A549 (cell line): ENCODE data around the gene ADAMTS12. TPM values are rescaled to one million over a fixed set of nuclear protein-coding genes. Genes with fewer than 3 reads are reported as not detected.

Experiments
- ATAC-seq, 2 experiments: fragments of 200-7000 bp in 1 of 2; fragments of >200 bp in 1 of 2; cut with Nextera tagmentation in 1 of 2; cut with Tn5 transposase in 1 of 2; 3 replicates each; pipeline versions ENCODE4 v1.8.0 to v1.9.1; 2018 to 2020; ENCODE audit warnings: mild to moderate bottlenecking in 1 of 2, moderate library complexity in 1 of 2
- CTCF ChIA-PET: fragments of 300-600 bp; sonication (Branson Sonifier 250); formaldehyde crosslinking; extraction: SDS; loops from one replicate; lab custom pipeline; 2021; ENCODE audit warnings: antibody characterized with exemption, inconsistent platforms; lab: Yijun Ruan, JAX
- POLR2A ChIA-PET: fragments of 350-600 bp; formaldehyde crosslinking; extraction: SDS; loops from one replicate; lab custom pipeline; 2021; ENCODE audit warnings: antibody characterized with exemption, inconsistent platforms; lab: Yijun Ruan, JAX
- DNase-seq, 2 experiments: peaks; one replicate each; pipeline versions ENCODE4 v3.0.0 to v3.0.0-alpha.2; 2011 to 2016; ENCODE audit warnings: low read depth in 1 of 2, low spot score in 1 of 2
- FAIRE-seq: peaks from 2 replicates; lab custom pipeline; 2011; peaks lifted over from hg19 to GRCh38; lab: Jason Lieb, UNC
- H3K27ac ChIP-seq, 2 experiments: fragments of >200 bp; sonication (Bioruptor Twin); formaldehyde crosslinking; 3 replicates each; pipeline ENCODE4 v1.5.1; 2016 to 2017
- H3K4me1 ChIP-seq: fragments of >200 bp; sonication (Bioruptor Twin); formaldehyde crosslinking; 3 replicates; pipeline ENCODE4 v1.6.1; 2016
- H3K4me2 ChIP-seq: fragments of >200 bp; sonication (Bioruptor Twin); formaldehyde crosslinking; 3 replicates; pipeline ENCODE4 v1.6.1; 2016
- H3K4me3 ChIP-seq: fragments of >200 bp; sonication (Bioruptor Twin); formaldehyde crosslinking; 3 replicates; pipeline ENCODE4 v1.5.1; 2016
- H3K9me3 ChIP-seq: fragments of >200 bp; sonication (Bioruptor Twin); formaldehyde crosslinking; 3 replicates; pipeline ENCODE4 v1.6.1; 2016
- CEBPB ChIP-seq, 2 experiments: fragments of >200 bp in 1 of 2; sonication (Bioruptor Twin) in 1 of 2; formaldehyde crosslinking in 1 of 2; IDR thresholded peaks; 2 replicates each; pipeline ENCODE4 v1.6.1; 2012 to 2016
- CHD2 ChIP-seq: fragments of 150-350 bp; IDR thresholded peaks from 2 replicates; pipeline ENCODE4 v1.6.1; 2014; ENCODE audit warnings: low read length; ENCODE audit not compliant: partially characterized antibody
- EP300 ChIP-seq, 2 experiments: fragments of >200 bp; sonication (Bioruptor Twin); formaldehyde crosslinking; IDR thresholded peaks; 2 replicates in 1 of 2; 3 replicates in 1 of 2; pipeline ENCODE4 v1.6.1; 2016 to 2017
- HOXB13 ChIP-seq: fragments of 250-450 bp; sonication (Bioruptor Pico); IDR thresholded peaks from 2 replicates; pipeline ENCODE4 v1.5.0; 2020; ENCODE audit warnings: low read depth, mild to moderate bottlenecking, moderate library complexity
- HOXB5 ChIP-seq: fragments of 250-450 bp; sonication (Bioruptor Pico); IDR thresholded peaks from 2 replicates; pipeline ENCODE4 v1.5.0; 2020; ENCODE audit warnings: mild to moderate bottlenecking, moderate library complexity
- JUN ChIP-seq, 2 experiments: fragments of >200 bp; sonication (Bioruptor Twin); formaldehyde crosslinking; IDR thresholded peaks; 2 replicates in 1 of 2; 3 replicates in 1 of 2; pipeline ENCODE4 v1.6.1; 2016 to 2017
- KDM5A ChIP-seq: fragments of 200-600 bp; sonication (generic); IDR thresholded peaks from 2 replicates; pipeline ENCODE4 v1.6.1; 2016; ENCODE audit warnings: antibody characterized with exemption, mild to moderate bottlenecking
- NFE2L2 ChIP-seq: fragments of 150-350 bp; conservative IDR thresholded peaks from 2 replicates; pipeline ENCODE4 v1.6.1; 2014; ENCODE audit warnings: low read length
- NR3C1 ChIP-seq: fragments of >200 bp; sonication (Bioruptor Twin); formaldehyde crosslinking; IDR thresholded peaks from 3 replicates; pipeline ENCODE4 v1.6.1; 2017
- PHF8 ChIP-seq: fragments of 200-600 bp; sonication (generic); IDR thresholded peaks from 2 replicates; pipeline ENCODE4 v1.6.1; 2016; ENCODE audit warnings: low read depth, mild to moderate bottlenecking, antibody characterized with exemption, moderate library complexity, borderline replicate concordance
- RCOR1 ChIP-seq: fragments of 150-350 bp; IDR thresholded peaks from 2 replicates; pipeline ENCODE4 v1.6.1; 2014; ENCODE audit warnings: antibody characterized with exemption, low read length, low read depth
- TFCP2L1 ChIP-seq: fragments of 250-450 bp; sonication (Bioruptor Pico); IDR thresholded peaks from 2 replicates; pipeline ENCODE4 v1.5.0; 2021; ENCODE audit warnings: mild to moderate bottlenecking
- TP53 ChIP-seq: fragments of 250-450 bp; sonication (Bioruptor Pico); IDR thresholded peaks from 2 replicates; pipeline ENCODE4 v1.5.0; 2021; ENCODE audit warnings: mild to moderate bottlenecking, moderate library complexity
- ZFP36 ChIP-seq: fragments of 450-650 bp; IDR thresholded peaks from 2 replicates; pipeline ENCODE4 v1.6.1; 2014; ENCODE audit warnings: borderline replicate concordance; ENCODE audit not compliant: partially characterized antibody
- ZSCAN20 ChIP-seq: fragments of 250-450 bp; sonication (Bioruptor Pico); IDR thresholded peaks from 2 replicates; pipeline ENCODE4 v1.8.0; 2022; ENCODE audit warnings: mild to moderate bottlenecking, moderate library complexity
- WGBS: methylation state at CpG from one replicate; pipeline ENCODE4 v1.1.6; 2017; ENCODE audit errors: missing lambda C conversion rate; 5-methylcytosine and 5-hydroxymethylcytosine counted together
- polyA plus RNA-seq, 4 experiments: library from polyadenylated mRNA; depleted of rRNA in 3 of 4; stranded (reverse); fragments of >200 nt; fragmentation: RNase III in 1 of 4; extraction: RNeasy Plus Mini Kit Qiagen cat#74134 plus additional on column Dnase treatment in 1 of 4; gene quantifications; 2 replicates in 3 of 4; 3 replicates in 1 of 4; pipeline ENCODE4 v1.2.3, GENCODE V29; 2011 to 2017
- TF ChIP-seq, protein P1 (sequence below): fragments of 250-450 bp; sonication (Bioruptor Pico); IDR thresholded peaks from 2 replicates; pipeline ENCODE4 v1.5.0; 2020; ENCODE audit warnings: low read depth, mild to moderate bottlenecking, moderate library complexity
- TF ChIP-seq, protein P2 (sequence below): fragments of 250-450 bp; sonication (Bioruptor Pico); IDR thresholded peaks from 2 replicates; pipeline ENCODE4 v1.5.0; 2021; ENCODE audit warnings: mild to moderate bottlenecking, moderate library complexity, borderline replicate concordance
- TF ChIP-seq, protein P3 (sequence below): IDR thresholded peaks from 2 replicates; pipeline ENCODE4 v1.6.1; 2012; ENCODE audit warnings: low read depth, borderline replicate concordance
- TF ChIP-seq, protein P4 (sequence below): fragments of >200 bp; sonication (Bioruptor Twin); formaldehyde crosslinking; IDR thresholded peaks from 2 replicates; pipeline ENCODE4 v1.6.1; 2016
- TF ChIP-seq, protein P5 (sequence below): fragments of >200 bp; sonication (Bioruptor Twin); formaldehyde crosslinking; IDR thresholded peaks from 3 replicates; pipeline ENCODE4 v1.6.1; 2016
- TF ChIP-seq, protein P6 (sequence below): IDR thresholded peaks from 2 replicates; pipeline ENCODE4 v1.6.1; 2012

ADAMTS12 gene
- polyA plus RNA-seq, 2 of the 4 experiments (the other 2 are of a cell fraction) = 4.8 to 6.8 TPM

DNA sequence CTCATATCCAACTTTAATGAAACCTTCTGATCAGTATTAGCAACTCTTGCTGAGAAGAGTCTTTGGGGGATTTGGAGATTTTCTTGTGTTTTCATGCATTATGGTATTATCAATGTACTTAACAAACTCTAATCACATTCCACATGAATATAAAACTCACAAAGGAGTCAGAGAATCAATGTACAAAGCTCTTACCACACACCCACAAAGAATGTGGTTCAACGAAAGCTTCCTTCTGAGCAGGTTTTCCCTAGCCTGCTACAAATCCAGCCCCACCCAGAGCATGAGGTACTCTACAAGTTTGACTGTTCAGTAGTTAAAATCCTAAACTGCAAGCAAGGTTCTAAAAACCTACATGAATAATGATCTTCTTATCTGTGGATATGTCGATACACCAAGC is 240.9 kb downstream of the ADAMTS12 start:
- Histone ChIP-seq H3K27ac (peak overlapping the region in 1 of 2 experiments; percentile 42; a peak in 2 of 6 replicates), H3K9me3 (no peaks in the 10 kb centered on the region)
- no peak for DNase-seq
- WGBS = 56% methylated on average over 2 of the region's 2 CpGs
- TF ChIP-seq HOXB13 (CRISPR knock-in tag) (no peak), CEBPB (IDR thresholded peaks at IDR 0.05) (no peak), ZSCAN20 (no peak), PHF8 (no peak)
- TF ChIP-seq, all 56 proteins: peak for 0
- Histone ChIP-seq H3K4me1 (peaks cover 15% of the 10 kb centered on the region; the same call in 2 of the 3 replicates), H3K4me3 (no peak overlapping the region), H3K4me2 (no peak overlapping the region)
- CTCF ChIA-PET = interaction anchor here (1.4 kb wide), 1 partner anchor 9 kb away, joined by 5 read pairs; no protein-coding TSS in a partner anchor
- ATAC-seq (no peak), FAIRE-seq (no peak)
- POLR2A ChIA-PET = no interaction called here

DNA sequence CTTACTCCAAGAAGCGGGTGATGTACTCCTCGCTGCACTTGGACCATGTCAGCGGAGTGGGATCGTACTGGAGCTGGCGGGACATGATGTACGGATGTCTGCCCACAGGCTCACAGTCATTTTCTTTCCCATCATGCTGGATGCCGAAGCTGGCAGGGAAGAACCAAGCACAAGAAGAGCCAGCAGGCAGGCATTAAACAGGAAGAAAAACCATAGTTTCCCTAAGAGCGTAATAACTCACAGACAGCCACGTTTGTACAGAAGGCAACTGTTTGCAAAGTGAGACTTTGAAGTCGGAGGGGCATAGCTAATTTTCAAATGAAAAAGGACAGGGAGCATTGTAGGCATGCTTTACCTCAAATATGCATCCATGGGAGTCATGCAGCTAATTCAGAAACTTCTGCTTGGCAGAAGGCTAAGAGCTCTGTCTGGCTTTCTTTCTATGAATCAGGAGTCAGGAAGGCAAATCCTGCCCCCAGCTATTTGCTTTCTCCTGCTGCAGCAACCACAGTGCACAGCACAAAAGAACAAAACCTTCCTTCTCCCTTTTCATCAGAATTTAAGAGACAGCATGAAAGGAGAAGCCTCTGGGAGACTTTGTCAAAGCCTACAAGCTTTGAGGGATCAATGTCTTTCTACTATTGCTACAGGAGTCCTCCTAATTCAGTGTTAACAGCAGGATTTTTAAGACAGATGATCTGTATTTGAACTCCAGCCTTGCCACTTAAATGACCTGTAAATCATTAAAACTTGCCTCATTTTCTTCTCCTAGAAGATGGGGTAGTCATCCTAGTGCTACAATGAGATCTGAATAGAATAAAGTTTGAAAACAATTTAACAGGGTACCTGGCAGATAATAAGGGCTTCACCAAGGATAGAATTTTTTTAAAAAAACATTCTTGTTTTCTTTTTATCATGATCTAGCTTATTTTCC is 242.0 kb downstream of the ADAMTS12 start:
- WGBS = 54% methylated on average over 10 of the region's 10 CpGs
- H3K4me3 ChIP-seq = no peak overlapping the region
- POLR2A ChIA-PET = no interaction called here
- FAIRE-seq = no peak
- CTCF ChIA-PET = interaction anchor here (1.0 kb wide), 1 partner anchor 13 kb away, joined by 4 read pairs; no protein-coding TSS in a partner anchor
- TF ChIP-seq KDM5A (no peak), RCOR1 (no peak), NFE2L2 (no peak), ZFP36 (no peak), CHD2 (no peak), EP300 (IDR thresholded peaks at IDR 0.05) (no peak), TFCP2L1 (CRISPR knock-in tag) (no peak), NR3C1 (no peak), HOXB5 (no peak), JUN (IDR thresholded peaks at IDR 0.05) (no peak), TP53 (CRISPR knock-in tag) (no peak)
- TF ChIP-seq, protein P1, sequence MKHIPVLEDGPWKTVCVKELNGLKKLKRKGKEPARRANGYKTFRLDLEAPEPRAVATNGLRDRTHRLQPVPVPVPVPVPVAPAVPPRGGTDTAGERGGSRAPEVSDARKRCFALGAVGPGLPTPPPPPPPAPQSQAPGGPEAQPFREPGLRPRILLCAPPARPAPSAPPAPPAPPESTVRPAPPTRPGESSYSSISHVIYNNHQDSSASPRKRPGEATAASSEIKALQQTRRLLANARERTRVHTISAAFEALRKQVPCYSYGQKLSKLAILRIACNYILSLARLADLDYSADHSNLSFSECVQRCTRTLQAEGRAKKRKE (CRISPR knock-in tag) = no peak
- TF ChIP-seq, protein P2, sequence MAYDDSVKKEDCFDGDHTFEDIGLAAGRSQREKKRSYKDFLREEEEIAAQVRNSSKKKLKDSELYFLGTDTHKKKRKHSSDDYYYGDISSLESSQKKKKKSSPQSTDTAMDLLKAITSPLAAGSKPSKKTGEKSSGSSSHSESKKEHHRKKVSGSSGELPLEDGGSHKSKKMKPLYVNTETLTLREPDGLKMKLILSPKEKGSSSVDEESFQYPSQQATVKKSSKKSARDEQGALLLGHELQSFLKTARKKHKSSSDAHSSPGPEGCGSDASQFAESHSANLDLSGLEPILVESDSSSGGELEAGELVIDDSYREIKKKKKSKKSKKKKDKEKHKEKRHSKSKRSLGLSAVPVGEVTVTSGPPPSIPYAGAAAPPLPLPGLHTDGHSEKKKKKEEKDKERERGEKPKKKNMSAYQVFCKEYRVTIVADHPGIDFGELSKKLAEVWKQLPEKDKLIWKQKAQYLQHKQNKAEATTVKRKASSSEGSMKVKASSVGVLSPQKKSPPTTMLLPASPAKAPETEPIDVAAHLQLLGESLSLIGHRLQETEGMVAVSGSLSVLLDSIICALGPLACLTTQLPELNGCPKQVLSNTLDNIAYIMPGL (CRISPR knock-in tag) = no peak
- TF ChIP-seq, protein P3, sequence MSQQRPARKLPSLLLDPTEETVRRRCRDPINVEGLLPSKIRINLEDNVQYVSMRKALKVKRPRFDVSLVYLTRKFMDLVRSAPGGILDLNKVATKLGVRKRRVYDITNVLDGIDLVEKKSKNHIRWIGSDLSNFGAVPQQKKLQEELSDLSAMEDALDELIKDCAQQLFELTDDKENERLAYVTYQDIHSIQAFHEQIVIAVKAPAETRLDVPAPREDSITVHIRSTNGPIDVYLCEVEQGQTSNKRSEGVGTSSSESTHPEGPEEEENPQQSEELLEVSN = no peak
- TF ChIP-seq, protein P4, sequence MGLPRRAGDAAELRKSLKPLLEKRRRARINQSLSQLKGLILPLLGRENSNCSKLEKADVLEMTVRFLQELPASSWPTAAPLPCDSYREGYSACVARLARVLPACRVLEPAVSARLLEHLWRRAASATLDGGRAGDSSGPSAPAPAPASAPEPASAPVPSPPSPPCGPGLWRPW = no peak
- TF ChIP-seq, protein P5, sequence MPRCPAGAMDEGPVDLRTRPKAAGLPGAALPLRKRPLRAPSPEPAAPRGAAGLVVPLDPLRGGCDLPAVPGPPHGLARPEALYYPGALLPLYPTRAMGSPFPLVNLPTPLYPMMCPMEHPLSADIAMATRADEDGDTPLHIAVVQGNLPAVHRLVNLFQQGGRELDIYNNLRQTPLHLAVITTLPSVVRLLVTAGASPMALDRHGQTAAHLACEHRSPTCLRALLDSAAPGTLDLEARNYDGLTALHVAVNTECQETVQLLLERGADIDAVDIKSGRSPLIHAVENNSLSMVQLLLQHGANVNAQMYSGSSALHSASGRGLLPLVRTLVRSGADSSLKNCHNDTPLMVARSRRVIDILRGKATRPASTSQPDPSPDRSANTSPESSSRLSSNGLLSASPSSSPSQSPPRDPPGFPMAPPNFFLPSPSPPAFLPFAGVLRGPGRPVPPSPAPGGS = no peak
- TF ChIP-seq, protein P6, sequence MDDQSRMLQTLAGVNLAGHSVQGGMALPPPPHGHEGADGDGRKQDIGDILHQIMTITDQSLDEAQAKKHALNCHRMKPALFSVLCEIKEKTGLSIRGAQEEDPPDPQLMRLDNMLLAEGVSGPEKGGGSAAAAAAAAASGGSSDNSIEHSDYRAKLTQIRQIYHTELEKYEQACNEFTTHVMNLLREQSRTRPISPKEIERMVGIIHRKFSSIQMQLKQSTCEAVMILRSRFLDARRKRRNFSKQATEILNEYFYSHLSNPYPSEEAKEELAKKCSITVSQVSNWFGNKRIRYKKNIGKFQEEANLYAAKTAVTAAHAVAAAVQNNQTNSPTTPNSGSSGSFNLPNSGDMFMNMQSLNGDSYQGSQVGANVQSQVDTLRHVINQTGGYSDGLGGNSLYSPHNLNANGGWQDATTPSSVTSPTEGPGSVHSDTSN = no peak
- peak; percentile 64 to 76 for ATAC-seq
- H3K27ac ChIP-seq = peak overlapping the region; percentile 45 to 50
- DNase-seq = peak in 1 of 2 experiments; percentile 12
- peaks cover 15% of the 10 kb centered on the region; the same call in 2 of the 3 replicates for H3K4me1 ChIP-seq
- H3K9me3 ChIP-seq = no peaks in the 10 kb centered on the region
- peak overlapping the region; percentile 43 for H3K4me2 ChIP-seq
